ENCODE measurements around the gene TMEM165. TPM values are rescaled to one million over a fixed set of nuclear protein-coding genes. Genes with fewer than 3 reads are reported as not detected.

Gene TMEM165
- total RNA-seq, 2 experiments from 2014 or later: 77.2 to 82.2 TPM

DNA sequence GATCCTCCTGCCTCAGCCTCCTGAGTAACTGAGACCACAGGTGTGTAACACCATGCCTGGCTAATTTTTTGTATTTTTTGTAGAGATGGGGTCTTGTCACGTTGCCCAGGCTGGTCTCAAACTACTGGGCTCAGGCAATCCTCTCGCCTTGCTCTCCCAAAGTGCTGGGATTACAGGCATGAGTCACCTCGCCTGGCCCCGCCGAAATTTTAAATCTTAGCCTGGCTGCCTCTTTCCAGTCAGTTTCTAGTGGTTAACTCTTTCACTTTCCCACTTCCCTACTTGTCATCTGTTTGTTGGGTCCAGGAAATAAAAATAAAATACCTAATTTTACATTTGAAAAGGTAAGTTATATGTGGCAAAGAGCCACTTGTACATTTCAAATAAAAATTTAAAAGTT is 62.4 kb downstream of the TMEM165 start:
- CTCF ChIA-PET: no interaction called here
- Mint-ChIP-seq H3K4me1 (no peaks in the 10 kb centered on the region), H3K9me3 (ENCODE audit: low read depth) (no peaks in the 10 kb centered on the region), H3K4me3 (no peak overlapping the region), H3K36me3 (peaks cover 2% of the 10 kb centered on the region), H3K27ac (no peak overlapping the region), H3K27me3 (no peaks in the 10 kb centered on the region)
- no peak for DNase-seq
- ATAC-seq: no peak

DNA sequence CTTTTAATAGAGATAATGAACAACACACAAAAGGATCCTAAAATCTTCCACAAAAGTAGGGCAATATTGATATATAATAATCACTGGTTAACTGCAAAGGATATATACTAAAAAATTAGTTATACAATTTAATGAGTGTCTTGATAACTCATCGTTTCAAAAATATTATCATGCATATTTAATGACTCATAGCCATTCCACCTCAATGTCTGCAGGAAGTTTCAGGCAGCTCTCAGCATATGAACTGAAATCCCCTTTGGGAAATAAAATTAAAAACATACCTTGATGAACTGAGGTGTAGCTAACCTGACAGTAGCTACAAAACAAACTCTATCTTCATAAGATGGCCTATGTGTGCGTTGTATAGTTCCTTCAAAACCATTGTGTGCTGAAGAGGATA is 62.9 kb downstream of the TMEM165 start:
- ATAC-seq (no peak), DNase-seq (no peak)
- Mint-ChIP-seq H3K27ac (no peak overlapping the region), H3K36me3 (peaks cover 2% of the 10 kb centered on the region), H3K4me3 (no peak overlapping the region), H3K9me3 (ENCODE audit: low read depth) (no peaks in the 10 kb centered on the region), H3K4me1 (no peaks in the 10 kb centered on the region), H3K27me3 (no peaks in the 10 kb centered on the region)
- CTCF ChIA-PET: no interaction called here

DNA sequence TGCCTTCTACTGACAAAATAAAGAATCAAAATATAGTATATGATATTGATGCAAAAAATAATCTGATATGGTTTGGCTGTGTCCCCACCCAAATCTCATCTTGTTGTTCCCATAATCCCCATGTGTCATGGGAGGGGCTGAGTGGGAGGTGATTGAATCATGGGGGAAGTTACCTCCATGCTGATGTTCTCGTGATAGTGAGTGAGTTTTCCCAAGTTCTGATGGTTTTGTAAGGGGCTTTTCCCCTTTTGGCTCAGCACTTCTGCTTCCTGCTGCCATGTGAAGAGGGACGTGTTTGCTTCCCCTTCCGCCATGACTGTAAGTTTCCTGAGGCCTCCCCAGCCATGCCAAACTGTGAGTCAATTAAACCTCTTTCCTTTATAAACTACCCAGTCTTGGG is 70.2 kb downstream of the TMEM165 start:
- Mint-ChIP-seq H3K4me3 (no peak overlapping the region), H3K36me3 (peaks cover 14% of the 10 kb centered on the region), H3K27ac (no peak overlapping the region), H3K27me3 (no peaks in the 10 kb centered on the region), H3K4me1 (no peaks in the 10 kb centered on the region), H3K9me3 (ENCODE audit: low read depth) (peaks cover 6% of the 10 kb centered on the region)
- DNase-seq: no peak
- no peak for ATAC-seq
- CTCF ChIA-PET: no interaction called here

GRCh38 chr4:55468724-55469123 is 73.0 kb downstream of the TMEM165 start:
- DNase-seq (no peak), ATAC-seq (no peak)
- CTCF ChIA-PET: interaction anchor here (1.0 kb wide), 1 partner anchor 123 kb away, joined by 3 read pairs; the partner anchor contains the start of gene SRD5A3
- Mint-ChIP-seq H3K9me3 (ENCODE audit: low read depth) (peaks cover 6% of the 10 kb centered on the region), H3K27ac (no peak overlapping the region), H3K4me1 (no peaks in the 10 kb centered on the region), H3K4me3 (no peak overlapping the region), H3K27me3 (no peaks in the 10 kb centered on the region), H3K36me3 (peaks cover 17% of the 10 kb centered on the region)

DNA sequence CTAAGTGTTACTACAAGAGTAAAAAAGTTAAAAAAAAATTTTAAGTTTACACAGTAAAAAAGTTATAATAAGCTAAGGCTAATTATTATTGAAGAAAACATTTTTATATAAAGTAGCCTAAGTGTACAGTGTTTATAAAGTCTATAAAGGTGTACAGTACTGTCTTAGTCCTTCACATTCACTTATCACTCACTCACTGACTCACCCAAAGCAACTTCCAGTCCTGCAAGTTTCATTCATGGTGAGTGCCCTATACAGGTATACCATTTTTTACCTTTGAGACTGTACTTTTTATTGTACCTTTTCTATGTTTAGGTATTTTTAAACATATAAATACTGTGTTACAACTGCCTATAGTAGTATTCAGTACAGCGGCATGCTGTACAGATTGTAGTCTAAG is 74.2 kb downstream of the TMEM165 start:
- no peak overlapping the region for H3K4me3 Mint-ChIP-seq
- CTCF ChIA-PET: interaction anchor here (1.4 kb wide), 1 partner anchor 123 kb away, joined by 3 read pairs; no protein-coding TSS in a partner anchor
- H3K27me3 Mint-ChIP-seq: no peaks in the 10 kb centered on the region
- H3K9me3 Mint-ChIP-seq (ENCODE audit: low read depth): peaks cover 6% of the 10 kb centered on the region
- DNase-seq: no peak
- H3K27ac Mint-ChIP-seq: no peak overlapping the region
- H3K4me1 Mint-ChIP-seq: peaks cover 5% of the 10 kb centered on the region
- no peak for ATAC-seq
- peaks cover 23% of the 10 kb centered on the region for H3K36me3 Mint-ChIP-seq

Other genes starting within 250 kb of the TMEM165 start
- 1 to 10 TPM; 8.8 to 9.7 TPM for gene SRD5A3, start 49.7 kb upstream of the TMEM165 start, total RNA-seq
- 10 to 100 TPM in 1 of 2 experiments, 1 to 10 TPM in 1; 9.4 to 10.0 TPM for gene CLOCK, start 151.0 kb downstream of the TMEM165 start, total RNA-seq
- not detected for gene PDCL2, start 196.3 kb downstream of the TMEM165 start, total RNA-seq
- not detected for gene NMU, start 240.3 kb downstream of the TMEM165 start, total RNA-seq